Sigmoid colon (tissue), 7 donors: ENCODE measurements around the gene CDT1. TPM values are rescaled to one million over a fixed set of nuclear protein-coding genes. Genes with fewer than 3 reads are reported as not detected.

ENCODE experiments used
- DNase-seq: peaks from one replicate; pipeline ENCODE4 v3.0.0-alpha.2; 2019
- H3K27ac ChIP-seq, 4 donors: fragments of 200-600 bp; sonication (generic); one replicate each; pipeline ENCODE4 v1.5.1; 2016 to 2019; ENCODE audit warnings: mild to moderate bottlenecking in 1 of 4
- H3K27me3 ChIP-seq, 3 donors: fragments of 200-600 bp; sonication (generic); one replicate each; pipeline ENCODE4 v1.5.1; 2019; ENCODE audit warnings: mild to moderate bottlenecking in 1 of 3
- H3K36me3 ChIP-seq, 4 donors: fragments of 200-600 bp; sonication (generic); one replicate each; pipeline ENCODE4 v1.5.1; 2016 to 2019
- H3K4me1 ChIP-seq, 4 donors: fragments of 200-600 bp; sonication (generic); one replicate each; pipeline ENCODE4 v1.5.1; 2017 to 2019
- H3K4me3 ChIP-seq, 4 donors: fragments of 200-600 bp; sonication (generic); one replicate each; pipeline ENCODE4 v1.5.1; 2017 to 2019; ENCODE audit warnings: mild to moderate bottlenecking in 2 of 4, moderate library complexity in 1 of 4
- H3K9me3 ChIP-seq, 4 donors: fragments of 200-600 bp in 3 of 4; sonication (generic) in 3 of 4; one replicate each; pipeline versions ENCODE4 v1.5.1 to v1.6.1; 2013 to 2019
- CTCF ChIP-seq, 4 experiments: fragments of 450-650 bp in 3 of 4; fragments of 200-600 bp in 1 of 4; IDR thresholded peaks; one replicate each; pipeline ENCODE4 v1.5.1; 2016 to 2019; ENCODE audit warnings: antibody characterized with exemption in 4 of 4, mild to moderate bottlenecking in 3 of 4, moderate library complexity in 2 of 4
- EP300 ChIP-seq, 4 donors: sonication (generic); formaldehyde crosslinking; IDR thresholded peaks; one replicate each; pipeline ENCODE4 v1.6.1; 2017; ENCODE audit warnings: antibody characterized with exemption in 4 of 4
- POLR2A ChIP-seq, 2 donors: fragments of 450-650 bp; IDR thresholded peaks; one replicate each; pipeline ENCODE4 v1.6.1; 2016; ENCODE audit warnings: antibody characterized with exemption in 2 of 2, mild to moderate bottlenecking in 2 of 2, moderate library complexity in 2 of 2
- POLR2AphosphoS5 ChIP-seq, 4 donors: sonication (generic); formaldehyde crosslinking; IDR thresholded peaks; one replicate each; pipeline ENCODE4 v1.6.1; 2017; ENCODE audit warnings: antibody characterized with exemption in 4 of 4
- WGBS, 2 donors: extraction: QIAGEN DNeasy Blood & Tissue Kit; methylation state at CpG; one replicate each; pipeline ENCODE4 v1.1.7; 2013; 5-methylcytosine and 5-hydroxymethylcytosine counted together
- intact Hi-C: fragments of 100-400 bp; cut with DNase I; formaldehyde crosslinking; loops from one replicate; pipeline ENCODE4 v1.15.1; 2023
- polyA plus RNA-seq, 3 donors: library from polyadenylated mRNA; stranded (reverse); fragments of 200-250 nt; gene quantifications; one replicate each; pipeline ENCODE4 v1.2.3, GENCODE V29; 2013
- total RNA-seq, 4 donors: library from RNA; depleted of rRNA; stranded (reverse); fragments of >200 nt; gene quantifications; one replicate each; pipeline ENCODE4 v1.1.0, GENCODE V29; 2016
- donor health status: healthy with polysubstance abuse.
- donor health status: Bipolar disorder and iron deficiency.
- donor health status: healthy.

Gene CDT1
- total and polyA plus RNA-seq, 7 donors: 0.71 to 17.4 (median 3.3) TPM; not detected in 1

GRCh38 chr16:88799569-88800276 lies 3.9 kb upstream of the CDT1 start:
- Histone ChIP-seq H3K4me3 (no peak overlapping the region), H3K9me3 (no peaks in the 10 kb centered on the region), H3K36me3 (no peaks in the 10 kb centered on the region), H3K27ac (no peak overlapping the region), H3K27me3 (peaks cover 0 to 10% (median 0%) of the 10 kb centered on the region in 3 donors), H3K4me1 (peaks cover 0 to 27% (median 11%) of the 10 kb centered on the region in 4 donors)
- WGBS, 2 donors: 57 to 85% methylated on average over 17 of the region's 17 CpGs
- intact Hi-C loops: no loop called here
- TF ChIP-seq POLR2A (IDR thresholded peaks at IDR 0.05) (no peak), EP300 (IDR thresholded peaks at IDR 0.05) (no peak), POLR2AphosphoS5 (IDR thresholded peaks at IDR 0.05) (no peak), CTCF (IDR thresholded peaks at IDR 0.05) (no peak)
- no peak for DNase-seq

DNA sequence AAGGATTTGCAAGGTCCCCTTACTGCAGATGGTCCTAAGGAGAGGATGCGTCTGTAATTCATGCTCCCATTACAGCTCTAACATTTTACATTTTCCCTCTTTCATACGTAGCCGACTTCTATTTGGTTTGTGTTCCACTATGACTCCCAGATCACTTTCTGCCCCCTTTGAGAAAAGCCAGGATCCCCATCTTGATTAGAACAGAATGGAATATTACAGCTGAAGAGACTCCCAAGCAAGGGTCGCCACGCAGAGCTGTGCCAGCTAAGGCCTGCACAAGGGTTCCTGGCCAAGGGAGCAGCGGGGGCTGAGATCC lies 3.4 kb upstream of the CDT1 start:
- peaks cover 0 to 29% (median 14%) of the 10 kb centered on the region in 4 donors for H3K4me1 ChIP-seq
- no peak for DNase-seq
- H3K4me3 ChIP-seq: no peak overlapping the region
- H3K27ac ChIP-seq: no peak overlapping the region
- intact Hi-C loops: no loop called here
- H3K9me3 ChIP-seq: no peaks in the 10 kb centered on the region
- H3K36me3 ChIP-seq: no peaks in the 10 kb centered on the region
- H3K27me3 ChIP-seq: peaks cover 0 to 9% (median 0%) of the 10 kb centered on the region in 3 donors
- WGBS, 2 donors: 77 to 92% methylated on average over 6 of the region's 6 CpGs
- TF ChIP-seq POLR2A (IDR thresholded peaks at IDR 0.05) (no peak), POLR2AphosphoS5 (IDR thresholded peaks at IDR 0.05) (no peak), EP300 (IDR thresholded peaks at IDR 0.05) (no peak), CTCF (IDR thresholded peaks at IDR 0.05) (no peak)

GRCh38 chr16:88804173-88804551 lies 573 bp downstream of the CDT1 start:
- Histone ChIP-seq H3K27ac (no peak overlapping the region), H3K4me3 (peak overlapping the region in 3 of 4 donors; percentile 61 to 68 (median 63)), H3K9me3 (no peaks in the 10 kb centered on the region), H3K27me3 (peaks cover 0 to 9% (median 0%) of the 10 kb centered on the region in 3 donors), H3K36me3 (peaks cover 0 to 12% (median under 1%) of the 10 kb centered on the region in 4 donors), H3K4me1 (peaks cover 0 to 29% (median 14%) of the 10 kb centered on the region in 4 donors)
- TF ChIP-seq EP300 (IDR thresholded peaks at IDR 0.05): no peak
- WGBS, 2 donors: 1% methylated on average over 16 of the region's 16 CpGs
- DNase-seq: no peak
- intact Hi-C loops: no loop called here

- H3K4me1 ChIP-seq: peaks cover 0 to 33% (median 14%) of the 10 kb centered on the region in 4 donors
- TF ChIP-seq CTCF (IDR thresholded peaks at IDR 0.05) (no peak), POLR2A (IDR thresholded peaks at IDR 0.05) (no peak), EP300 (IDR thresholded peaks at IDR 0.05) (no peak), POLR2AphosphoS5 (IDR thresholded peaks at IDR 0.05) (no peak)
- intact Hi-C loops: no loop called here
- peaks cover 0 to 9% (median 0%) of the 10 kb centered on the region in 3 donors for H3K27me3 ChIP-seq
- no peak for DNase-seq
- H3K4me3 ChIP-seq: no peak overlapping the region
- no peak overlapping the region for H3K27ac ChIP-seq
- peaks cover 0 to 18% (median 4%) of the 10 kb centered on the region in 4 donors for H3K36me3 ChIP-seq
- H3K9me3 ChIP-seq: no peaks in the 10 kb centered on the region
- 22 to 36% methylated on average over 39 of the region's 39 CpGs for WGBS, 2 donors
These were observed 1.2 kb downstream of the CDT1 start for GRCh38 chr16:88804552-88805339.

DNA sequence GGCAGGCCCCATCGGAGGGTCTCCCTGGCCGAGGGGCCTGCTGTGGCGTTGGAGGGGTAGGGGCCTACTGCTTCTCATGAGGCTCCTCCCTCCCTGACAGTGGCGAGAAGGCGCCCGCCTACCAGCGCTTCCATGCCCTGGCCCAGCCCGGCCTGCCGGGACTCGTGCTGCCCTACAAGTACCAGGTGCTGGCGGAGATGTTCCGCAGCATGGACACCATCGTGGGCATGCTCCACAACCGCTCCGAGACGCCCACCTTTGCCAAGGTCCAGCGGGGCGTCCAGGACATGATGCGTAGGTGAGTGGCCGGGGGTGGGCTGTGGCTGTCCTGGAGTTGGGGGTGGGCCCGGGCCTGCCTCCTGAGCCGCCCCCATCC lies 1.7 kb downstream of the CDT1 start:
- TF ChIP-seq POLR2A (IDR thresholded peaks at IDR 0.05): no peak
- TF ChIP-seq CTCF (IDR thresholded peaks at IDR 0.05): no peak
- no peak for TF ChIP-seq POLR2AphosphoS5 (IDR thresholded peaks at IDR 0.05)
- TF ChIP-seq EP300 (IDR thresholded peaks at IDR 0.05): no peak
- no peak overlapping the region for H3K4me3 ChIP-seq
- intact Hi-C loops: no loop called here
- DNase-seq: no peak
- H3K4me1 ChIP-seq: peaks cover 0 to 39% (median 19%) of the 10 kb centered on the region in 4 donors
- WGBS, 2 donors: 83 to 87% methylated on average over 22 of the region's 22 CpGs
- H3K27me3 ChIP-seq: peaks cover 0 to 9% (median 0%) of the 10 kb centered on the region in 3 donors
- H3K27ac ChIP-seq: no peak overlapping the region
- no peaks in the 10 kb centered on the region for H3K9me3 ChIP-seq
- H3K36me3 ChIP-seq: peaks cover 0 to 21% (median 5%) of the 10 kb centered on the region in 4 donors
